GM21825 (cell line): Measurements from ENCODE around the gene EVX2.

ENCODE experiments used
- ATAC-seq: cut with Tn5 transposase; IDR thresholded peaks from one replicate; pipeline ENCODE4 v1.9.1; 2021; ENCODE audit warnings: mild to moderate bottlenecking, moderate library complexity; ENCODE audit not compliant: unreplicated experiment

Gene EVX2

GRCh38 chr2:176083796-176084261 is at the start of gene EVX2:
TSS of gene EVX2 (minus strand) at chr2:176083962. CDS start at chr2:176083776, 186 bp downstream.
- ATAC-seq: no peak

GRCh38 chr2:176133389-176133788 is 49.6 kb upstream of the EVX2 start:
- ATAC-seq: no peak

- no peak for ATAC-seq
Measured at GRCh38 chr2:176132205-176133171, 48.7 kb upstream of the EVX2 start.

GRCh38 chr2:176131848-176132158 is 48.0 kb upstream of the EVX2 start:
- ATAC-seq: no peak

- ATAC-seq: no peak
Measured at GRCh38 chr2:176130957-176131847, 47.4 kb upstream of the EVX2 start.

GRCh38 chr2:176130147-176130956 is 46.6 kb upstream of the EVX2 start:
- no peak for ATAC-seq

- ATAC-seq: no peak
Measured at GRCh38 chr2:176129813-176130146, 46.0 kb upstream of the EVX2 start.

- ATAC-seq: no peak
Measured at GRCh38 chr2:176128982-176129796, 45.4 kb upstream of the EVX2 start, which contains the start of gene HOXD8. TSS of gene HOXD8 (plus strand) at chr2:176129705. CDS start at chr2:176130367, 662 bp downstream.

- no peak for ATAC-seq
Measured at GRCh38 chr2:176128172-176128981, 44.6 kb upstream of the EVX2 start.

- ATAC-seq: no peak
Measured at GRCh38 chr2:176127774-176128072, 44.0 kb upstream of the EVX2 start.

- no peak for ATAC-seq
Measured at GRCh38 chr2:176126929-176127773, 43.4 kb upstream of the EVX2 start.

- ATAC-seq: no peak
Measured at GRCh38 chr2:176125772-176126054, 42.0 kb upstream of the EVX2 start.

GRCh38 chr2:176124947-176125771 is 41.4 kb upstream of the EVX2 start:
- ATAC-seq: no peak

- no peak for ATAC-seq
Measured at GRCh38 chr2:176124110-176124946, 40.6 kb upstream of the EVX2 start.

- ATAC-seq: no peak
Measured at GRCh38 chr2:176123411-176124109, 39.8 kb upstream of the EVX2 start.

GRCh38 chr2:176122683-176123410 is 39.1 kb upstream of the EVX2 start, which contains the start of gene HOXD9:
TSS of gene HOXD9 (plus strand) at chr2:176122719. CDS start at chr2:176122769, 50 bp downstream.
- ATAC-seq: no peak
